Femur (tissue), 1 donor: ENCODE measurements around the gene ABHD3.
"Not testable (repeated sequence)": the region's sequence is repeated elsewhere in the genome, so short reads cannot be mapped to it uniquely, and the experiment has no call there.

Experiments
- DNase-seq: peaks from one replicate; pipeline ENCODE4 v3.0.0-alpha.2; 2017

Gene ABHD3

GRCh38 chr18:21704603-21705364, at the start of gene ABHD3:
Gene ABHD3 (minus strand): TSS chr18:21704774. CDS start chr18:21704665, 109 bp downstream.
- DNase-seq: peak; percentile 93

- DNase-seq: no peak
Measured at GRCh38 chr18:21747764-21748693, 43.5 kb upstream of the ABHD3 start.

- no peak for DNase-seq
Measured at GRCh38 chr18:21747268-21747667, 42.7 kb upstream of the ABHD3 start.

GRCh38 chr18:21745231-21745630, 40.7 kb upstream of the ABHD3 start:
- no peak for DNase-seq

GRCh38 chr18:21743166-21743832, 38.7 kb upstream of the ABHD3 start:
- no peak for DNase-seq

- DNase-seq: no peak
Measured at GRCh38 chr18:21742315-21742687, 37.7 kb upstream of the ABHD3 start.

GRCh38 chr18:21741562-21742314, 37.2 kb upstream of the ABHD3 start:
- DNase-seq: peak; percentile 57

- no peak for DNase-seq
Measured at GRCh38 chr18:21741312-21741561, 36.7 kb upstream of the ABHD3 start.

GRCh38 chr18:21740538-21741311, 36.2 kb upstream of the ABHD3 start, which contains the start of gene MIB1:
Gene MIB1 (plus strand): TSS chr18:21740792. CDS start chr18:21741584, 792 bp downstream.
- DNase-seq: peak; percentile 99

GRCh38 chr18:21739604-21740537, 35.3 kb upstream of the ABHD3 start:
- no peak for DNase-seq

GRCh38 chr18:21736926-21737325, 32.4 kb upstream of the ABHD3 start:
- not testable (repeated sequence) for DNase-seq

- DNase-seq: peak; percentile 26
Measured at GRCh38 chr18:21735452-21736015, 31.0 kb upstream of the ABHD3 start.

GRCh38 chr18:21733011-21733410, 28.4 kb upstream of the ABHD3 start:
- no peak for DNase-seq

- no peak for DNase-seq
Measured at GRCh38 chr18:21727702-21728101, 23.1 kb upstream of the ABHD3 start.

- no peak for DNase-seq
Measured at GRCh38 chr18:21725201-21725600, 20.6 kb upstream of the ABHD3 start.

GRCh38 chr18:21722687-21723086, 18.1 kb upstream of the ABHD3 start:
- DNase-seq: no peak

GRCh38 chr18:21714474-21714873, 9.9 kb upstream of the ABHD3 start:
- DNase-seq: no peak

- DNase-seq: not testable (repeated sequence)
Measured at GRCh38 chr18:21707130-21707529, 2.6 kb upstream of the ABHD3 start.

GRCh38 chr18:21706386-21706865, 1.9 kb upstream of the ABHD3 start:
- DNase-seq: no peak

GRCh38 chr18:21703241-21703820, 1.2 kb downstream of the ABHD3 start:
- DNase-seq: no peak
